PC-3 (cell line): ENCODE data around the gene CIAO1.

Experiments
- CTCF ChIP-seq: fragments of 300-600 bp; sonication (generic); conservative IDR thresholded peaks from 2 replicates; pipeline ENCODE4 v1.5.1; 2017; ENCODE audit warnings: antibody characterized with exemption, low read depth, mild to moderate bottlenecking, low read length
- EZH2 ChIP-seq: fragments of 300-600 bp; sonication (generic); IDR thresholded peaks from one replicate; pipeline ENCODE4 v1.6.1; 2017; ENCODE audit warnings: antibody characterized with exemption, mild to moderate bottlenecking, low read length; ENCODE audit not compliant: unreplicated experiment
- EZH2phosphoT487 ChIP-seq: fragments of 300-600 bp; sonication (generic); IDR thresholded peaks from 2 replicates; pipeline ENCODE4 v1.6.1; 2018; ENCODE audit warnings: mild to moderate bottlenecking, antibody characterized with exemption, low read length, borderline replicate concordance

GRCh38 chr2:96233436-96233835, 32.6 kb upstream of the CIAO1 start:
- no peak for TF ChIP-seq CTCF
- no peak for TF ChIP-seq EZH2
- TF ChIP-seq EZH2phosphoT487 = no peak
